ENCODE measurements around the gene VPS16. TPM values are rescaled to one million over a fixed set of nuclear protein-coding genes. Genes with fewer than 3 reads are reported as not detected.
A peak's percentile ranks its signal among the peaks of the same experiment; 100 is the strongest.

VPS16 gene
- total and polyA plus RNA-seq, 11 donors = 13.9 to 28.6 (median 19.7) TPM

DNA sequence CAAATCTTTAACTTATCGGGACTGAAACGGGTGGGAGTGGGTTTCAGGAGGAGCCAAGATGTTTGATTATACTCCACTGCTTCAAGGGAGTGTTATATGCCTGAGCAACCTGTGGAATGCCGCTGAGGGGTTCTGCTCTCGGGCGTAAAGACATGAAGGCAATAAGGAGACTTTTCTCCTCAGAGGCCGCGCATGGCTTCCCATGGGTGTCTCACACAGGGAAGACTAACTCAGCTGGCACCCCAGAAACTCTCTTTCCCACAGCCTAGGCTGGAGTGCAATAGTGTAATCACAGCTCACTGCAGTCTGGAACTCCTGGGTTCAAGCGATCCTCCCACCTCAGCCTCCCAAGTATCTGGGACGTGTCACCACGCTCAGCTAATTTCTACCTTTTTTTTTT is 30.9 kb upstream of the VPS16 start:
- Histone ChIP-seq H3K27me3 (peaks cover 11 to 74% (median 29%) of the 10 kb centered on the region in 9 donors), H3K36me3 (no peaks in the 10 kb centered on the region), H3K9me3 (peaks cover 0 to 18% (median 7%) of the 10 kb centered on the region in 12 donors), H3K4me1 (peaks cover 0 to 11% (median 0%) of the 10 kb centered on the region in 12 donors), H3K4me3 (no peak overlapping the region), H3K27ac (no peak overlapping the region)
- DNase-seq = no peak
- intact Hi-C loops (cut with DNase I) = loop anchor here in 1 of 10 donors (5.0 kb wide), 1 partner anchor 47 kb away; no protein-coding TSS in a partner anchor
- no peak for TF ChIP-seq POLR2A (IDR thresholded peaks at IDR 0.05)
- TF ChIP-seq, protein P1, sequence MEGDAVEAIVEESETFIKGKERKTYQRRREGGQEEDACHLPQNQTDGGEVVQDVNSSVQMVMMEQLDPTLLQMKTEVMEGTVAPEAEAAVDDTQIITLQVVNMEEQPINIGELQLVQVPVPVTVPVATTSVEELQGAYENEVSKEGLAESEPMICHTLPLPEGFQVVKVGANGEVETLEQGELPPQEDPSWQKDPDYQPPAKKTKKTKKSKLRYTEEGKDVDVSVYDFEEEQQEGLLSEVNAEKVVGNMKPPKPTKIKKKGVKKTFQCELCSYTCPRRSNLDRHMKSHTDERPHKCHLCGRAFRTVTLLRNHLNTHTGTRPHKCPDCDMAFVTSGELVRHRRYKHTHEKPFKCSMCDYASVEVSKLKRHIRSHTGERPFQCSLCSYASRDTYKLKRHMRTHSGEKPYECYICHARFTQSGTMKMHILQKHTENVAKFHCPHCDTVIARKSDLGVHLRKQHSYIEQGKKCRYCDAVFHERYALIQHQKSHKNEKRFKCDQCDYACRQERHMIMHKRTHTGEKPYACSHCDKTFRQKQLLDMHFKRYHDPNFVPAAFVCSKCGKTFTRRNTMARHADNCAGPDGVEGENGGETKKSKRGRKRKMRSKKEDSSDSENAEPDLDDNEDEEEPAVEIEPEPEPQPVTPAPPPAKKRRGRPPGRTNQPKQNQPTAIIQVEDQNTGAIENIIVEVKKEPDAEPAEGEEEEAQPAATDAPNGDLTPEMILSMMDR (IDR thresholded peaks at IDR 0.05) = no peak
- WGBS, 4 donors = 88 to 91% (median 89%) methylated on average over 10 of the region's 10 CpGs
- ATAC-seq = no peak

DNA sequence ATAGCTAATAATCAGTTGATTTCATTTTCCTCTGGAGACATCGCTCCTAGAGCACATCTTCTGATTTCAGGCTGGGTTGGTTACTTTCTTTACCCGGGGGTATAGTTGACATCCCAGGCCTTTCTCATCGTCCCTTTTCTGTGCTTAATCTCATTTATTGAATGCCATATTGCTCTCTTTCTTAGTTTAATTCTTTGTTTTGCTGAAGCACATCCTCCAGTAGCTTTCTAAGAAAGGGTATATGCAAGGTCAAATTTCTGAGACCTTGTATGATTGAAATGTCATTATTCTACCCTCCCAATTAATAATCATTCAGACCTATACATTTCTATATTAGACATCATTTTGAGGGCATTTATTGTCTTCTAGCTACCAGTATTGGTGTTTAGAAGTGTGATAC is 28.4 kb upstream of the VPS16 start:
- Histone ChIP-seq H3K27me3 (peaks cover 0 to 49% (median 9%) of the 10 kb centered on the region in 9 donors), H3K36me3 (no peaks in the 10 kb centered on the region), H3K4me3 (no peak overlapping the region), H3K4me1 (peaks cover 0 to 8% (median 0%) of the 10 kb centered on the region in 12 donors), H3K9me3 (peaks cover 0 to 18% (median 7%) of the 10 kb centered on the region in 12 donors), H3K27ac (no peak overlapping the region)
- intact Hi-C loops (cut with DNase I) = loop anchor here in 1 of 10 donors (5.0 kb wide), 1 partner anchor 50 kb away; no protein-coding TSS in a partner anchor
- ATAC-seq (no peak), DNase-seq (no peak)
- 68 to 88% (median 80%) methylated on average over 3 of the region's 3 CpGs for WGBS, 4 donors
- TF ChIP-seq, protein P1 (IDR thresholded peaks at IDR 0.05) = no peak
- no peak for TF ChIP-seq POLR2A (IDR thresholded peaks at IDR 0.05)

DNA sequence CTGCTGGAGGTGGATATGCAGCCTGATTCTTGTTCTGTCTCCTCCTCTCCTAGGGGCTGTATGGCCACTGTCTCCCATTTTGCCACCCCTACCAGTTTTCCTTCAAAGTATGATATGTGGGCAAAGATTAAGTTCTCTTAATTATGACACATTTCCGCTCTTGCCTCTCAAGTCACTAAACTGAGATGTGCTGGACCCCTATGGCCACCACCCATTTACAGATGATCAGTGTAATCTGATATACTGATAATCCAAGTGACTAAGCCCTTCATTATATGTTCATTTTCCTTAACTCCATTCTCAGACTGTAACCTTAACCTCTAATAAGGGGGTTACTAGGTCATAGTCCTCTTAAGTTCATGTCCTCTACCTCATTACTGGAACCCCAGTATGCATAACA is 26.5 kb upstream of the VPS16 start:
- TF ChIP-seq, protein P1 (IDR thresholded peaks at IDR 0.05) = no peak
- no peak for TF ChIP-seq POLR2A (IDR thresholded peaks at IDR 0.05)
- intact Hi-C loops (cut with DNase I) = loop anchor here in 1 of 10 donors (5.0 kb wide), 1 partner anchor 52 kb away; no protein-coding TSS in a partner anchor
- Histone ChIP-seq H3K27me3 (peaks cover 0 to 34% (median 0%) of the 10 kb centered on the region in 9 donors), H3K27ac (no peak overlapping the region), H3K4me1 (peaks cover 0 to 8% (median 0%) of the 10 kb centered on the region in 12 donors), H3K4me3 (no peak overlapping the region), H3K9me3 (peaks cover 0 to 18% (median 7%) of the 10 kb centered on the region in 12 donors), H3K36me3 (no peaks in the 10 kb centered on the region)
- DNase-seq (no peak), ATAC-seq (no peak)
- WGBS, 4 donors = 96 to 100% (median 100%) methylated on average over 1 of the region's 1 CpG

DNA sequence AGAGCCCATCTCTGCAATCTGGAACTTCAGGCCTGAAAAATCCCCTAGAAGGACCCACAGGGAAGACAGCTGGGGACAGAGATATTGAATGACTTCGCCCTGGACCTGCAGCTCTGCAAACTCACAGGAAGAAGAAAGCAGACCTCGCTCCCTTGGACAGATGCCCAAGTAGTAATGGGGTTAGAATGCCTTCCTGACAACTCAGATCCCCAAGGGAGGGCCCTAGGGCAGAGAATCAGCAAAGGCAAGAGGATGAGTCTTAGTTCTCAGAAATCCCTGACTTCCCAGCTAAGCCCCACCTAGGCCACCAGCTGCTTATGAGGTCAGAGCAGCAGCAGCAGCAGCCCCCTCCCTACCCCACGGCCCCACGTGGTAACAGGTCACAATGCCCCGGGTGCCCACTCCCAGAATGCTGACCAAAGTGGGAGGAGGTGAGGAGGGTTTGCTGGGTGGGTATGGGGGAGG is 25.9 kb upstream of the VPS16 start, which contains the start of gene C20orf141:
C20orf141 (plus strand) TSS at position 401 of the 465 bp plus-strand sequence. CDS start 198 bp downstream, outside the sequence.
- ATAC-seq = peak in 3 of 4 donors; percentile 37 to 63 (median 42)
- peaks cover 0 to 34% (median 2%) of the 10 kb centered on the region in 9 donors for H3K27me3 ChIP-seq
- DNase-seq = peak in 2 of 5 donors; percentile 50 to 73
- H3K9me3 ChIP-seq = peaks cover 0 to 18% (median 7%) of the 10 kb centered on the region in 12 donors
- peak within 1 kb of the TSS in 1 of 12 donors; percentile 49 for H3K27ac ChIP-seq
- H3K4me3 ChIP-seq = no peak within 1 kb of the TSS
- peaks cover 0 to 8% (median 0%) of the 10 kb centered on the region in 12 donors for H3K4me1 ChIP-seq
- intact Hi-C loops (cut with DNase I) = loop anchor here in 1 of 10 donors (5.0 kb wide), 1 partner anchor 52 kb away; no protein-coding TSS in a partner anchor
- no peaks in the 10 kb centered on the region for H3K36me3 ChIP-seq
- TF ChIP-seq POLR2A (IDR thresholded peaks at IDR 0.05) = no peak
- TF ChIP-seq, protein P1 (IDR thresholded peaks at IDR 0.05) = no peak
- WGBS, 4 donors = 23 to 31% (median 27%) methylated on average over 5 of the region's 5 CpGs

Measured in heart left ventricle (tissue), 16 donors.